Choroid plexus epithelial cell (primary cell): ENCODE measurements around the gene BMPR1A.

Experiments used
- DNase-seq: peaks from one replicate; pipeline ENCODE4 v3.0.0-alpha.2; 2010; ENCODE audit warnings: low read depth
- H3K4me3 ChIP-seq: 2 replicates; pipeline ENCODE4 v1.5.1; 2011; ENCODE audit warnings: low read depth, mild to moderate bottlenecking, control low read depth, low read length, moderate library complexity
- TF ChIP-seq, protein P1 (sequence below): conservative IDR thresholded peaks from 2 replicates; pipeline ENCODE4 v1.5.1; 2011; ENCODE audit warnings: low read depth, mild to moderate bottlenecking, control low read depth, inconsistent platforms, low read length, moderate library complexity

The BMPR1A gene

GRCh38 chr10:86889997-86890396 lies 133.6 kb downstream of the BMPR1A start:
- no peak for DNase-seq
- H3K4me3 ChIP-seq = no peak overlapping the region
- TF ChIP-seq, protein P1, sequence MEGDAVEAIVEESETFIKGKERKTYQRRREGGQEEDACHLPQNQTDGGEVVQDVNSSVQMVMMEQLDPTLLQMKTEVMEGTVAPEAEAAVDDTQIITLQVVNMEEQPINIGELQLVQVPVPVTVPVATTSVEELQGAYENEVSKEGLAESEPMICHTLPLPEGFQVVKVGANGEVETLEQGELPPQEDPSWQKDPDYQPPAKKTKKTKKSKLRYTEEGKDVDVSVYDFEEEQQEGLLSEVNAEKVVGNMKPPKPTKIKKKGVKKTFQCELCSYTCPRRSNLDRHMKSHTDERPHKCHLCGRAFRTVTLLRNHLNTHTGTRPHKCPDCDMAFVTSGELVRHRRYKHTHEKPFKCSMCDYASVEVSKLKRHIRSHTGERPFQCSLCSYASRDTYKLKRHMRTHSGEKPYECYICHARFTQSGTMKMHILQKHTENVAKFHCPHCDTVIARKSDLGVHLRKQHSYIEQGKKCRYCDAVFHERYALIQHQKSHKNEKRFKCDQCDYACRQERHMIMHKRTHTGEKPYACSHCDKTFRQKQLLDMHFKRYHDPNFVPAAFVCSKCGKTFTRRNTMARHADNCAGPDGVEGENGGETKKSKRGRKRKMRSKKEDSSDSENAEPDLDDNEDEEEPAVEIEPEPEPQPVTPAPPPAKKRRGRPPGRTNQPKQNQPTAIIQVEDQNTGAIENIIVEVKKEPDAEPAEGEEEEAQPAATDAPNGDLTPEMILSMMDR = no peak

- H3K4me3 ChIP-seq = no peak overlapping the region
- TF ChIP-seq, protein P1 = no peak
- DNase-seq = no peak
Measured at GRCh38 chr10:86898511-86898910, 142.1 kb downstream of the BMPR1A start.

GRCh38 chr10:86899132-86899531 lies 142.7 kb downstream of the BMPR1A start:
- TF ChIP-seq, protein P1 = no peak
- no peak overlapping the region for H3K4me3 ChIP-seq
- no peak for DNase-seq

- H3K4me3 ChIP-seq = no peak overlapping the region
- DNase-seq = peak; percentile 86
- TF ChIP-seq, protein P1 = peak; percentile 78
Measured at GRCh38 chr10:86899670-86900276, 143.4 kb downstream of the BMPR1A start.

DNA sequence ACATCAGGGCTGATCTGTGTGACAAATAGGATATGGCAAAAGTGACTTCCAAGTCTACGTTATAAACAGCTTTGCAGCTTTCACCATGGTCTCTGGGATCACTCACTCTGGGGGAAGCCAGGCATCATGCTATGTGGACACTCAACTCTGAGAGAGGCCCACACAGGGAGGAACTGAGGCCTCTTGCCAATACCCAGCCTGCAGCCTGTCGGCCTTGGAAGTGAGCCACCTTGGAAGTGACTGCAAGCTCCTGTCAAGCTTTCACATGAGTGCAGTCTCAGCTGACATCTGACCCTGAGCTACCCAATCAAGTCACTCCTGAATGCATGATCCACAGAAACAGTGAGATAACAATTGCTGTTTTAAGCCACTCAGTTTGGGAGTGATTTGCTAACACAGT lies 144.5 kb downstream of the BMPR1A start:
- H3K4me3 ChIP-seq = no peak overlapping the region
- TF ChIP-seq, protein P1 = no peak
- DNase-seq = peak; percentile 82

DNA sequence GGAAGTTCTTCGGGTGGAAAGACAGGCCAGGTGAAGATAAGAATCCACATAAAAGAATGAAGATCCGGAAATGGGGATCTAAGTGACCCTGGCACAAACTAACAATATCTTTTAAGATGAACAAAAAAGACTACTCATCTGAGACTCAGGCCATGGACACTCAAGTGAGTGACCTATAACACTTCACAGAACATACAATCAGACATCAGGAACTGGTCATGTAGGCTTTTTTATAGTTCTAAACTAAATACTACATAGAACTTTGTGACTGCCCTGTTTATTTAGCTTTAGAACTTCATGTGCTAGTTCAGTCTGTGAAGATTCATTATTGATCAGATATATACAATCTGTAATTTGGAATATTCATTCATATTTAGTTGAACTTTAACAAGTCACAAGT lies 148.2 kb downstream of the BMPR1A start:
- DNase-seq = no peak
- H3K4me3 ChIP-seq = no peak overlapping the region
- TF ChIP-seq, protein P1 = no peak

DNA sequence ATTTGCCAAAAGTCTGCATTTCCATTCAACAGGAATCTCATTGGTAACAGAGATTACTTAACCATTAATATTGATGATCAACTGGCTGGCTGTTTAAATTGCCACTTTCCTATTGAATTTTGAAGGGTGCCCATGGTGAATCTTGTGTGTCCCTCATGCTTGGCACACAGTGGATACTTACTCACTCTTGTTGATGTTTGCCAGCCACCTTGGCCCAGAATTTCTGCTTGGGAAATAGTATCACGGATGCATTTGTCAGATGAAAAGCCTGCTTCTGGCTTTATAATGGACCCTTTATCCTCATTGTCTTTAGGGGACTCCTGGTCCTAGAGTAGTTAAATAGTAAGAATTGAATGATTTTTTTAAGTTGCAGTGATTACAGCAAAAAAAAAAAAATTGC lies 149.0 kb downstream of the BMPR1A start:
- TF ChIP-seq, protein P1 = no peak
- no peak for DNase-seq
- H3K4me3 ChIP-seq = no peak overlapping the region
